Anterior cingulate cortex (tissue), 58 donors: ENCODE data around the gene GUCY2D.
"Not testable (repeated sequence)": the region's sequence is repeated elsewhere in the genome, so short reads cannot be mapped to it uniquely, and the experiment has no call there.

Source experiments
- DNase-seq, 58 donors: peaks; one replicate each; lab custom pipeline; 2025; lab: John Stamatoyannopoulos, UW

The GUCY2D gene

GRCh38 chr17:8015236-8015956, 13.0 kb downstream of the GUCY2D start:
- DNase-seq, result no peak

- peak in 2 of 58 donors; percentile 16 to 65 for DNase-seq
Measured at GRCh38 chr17:8015957-8016631, 13.7 kb downstream of the GUCY2D start.

GRCh38 chr17:8016632-8017424, 14.4 kb downstream of the GUCY2D start:
- DNase-seq, result peak in 31 of 58 donors; percentile 4 to 65 (median 19)

- DNase-seq, result no peak
Measured at GRCh38 chr17:8018436-8018835, 16.0 kb downstream of the GUCY2D start.

- no peak for DNase-seq
Measured at GRCh38 chr17:8019166-8019565, 16.8 kb downstream of the GUCY2D start.

- DNase-seq, result peak in 1 of 58 donors; percentile 54
Measured at GRCh38 chr17:8019665-8020650, 17.5 kb downstream of the GUCY2D start.

GRCh38 chr17:8020776-8021564, 18.6 kb downstream of the GUCY2D start:
- no peak for DNase-seq

- no peak for DNase-seq
Measured at GRCh38 chr17:8021565-8022359, 19.3 kb downstream of the GUCY2D start.

GRCh38 chr17:8022360-8023003, 20.1 kb downstream of the GUCY2D start:
- DNase-seq, result no peak

- DNase-seq, result not testable (repeated sequence)
Measured at GRCh38 chr17:8024161-8024560, 21.7 kb downstream of the GUCY2D start.

- DNase-seq, result no peak
Measured at GRCh38 chr17:8025176-8025911, 22.9 kb downstream of the GUCY2D start.

- DNase-seq, result no peak
Measured at GRCh38 chr17:8029121-8029520, 26.7 kb downstream of the GUCY2D start.

- DNase-seq, result no peak
Measured at GRCh38 chr17:8031261-8031661, 28.8 kb downstream of the GUCY2D start.

- DNase-seq, result no peak
Measured at GRCh38 chr17:8031950-8032349, 29.5 kb downstream of the GUCY2D start.

- no peak for DNase-seq
Measured at GRCh38 chr17:8032442-8032841, 30.0 kb downstream of the GUCY2D start.

GRCh38 chr17:8038954-8039610, 36.7 kb downstream of the GUCY2D start, which contains the start of gene ALOX15B:
Gene ALOX15B (plus strand): TSS chr17:8039059. CDS start chr17:8039156, 97 bp downstream.
- no peak for DNase-seq
